HepG2 (cell line): ENCODE results near the gene LSM8. TPM values are rescaled to one million over a fixed set of nuclear protein-coding genes. Genes with fewer than 3 reads are reported as not detected.

ENCODE experiments used
- ATAC-seq: fragments of 200-7000 bp; cut with Tn5 transposase; 3 replicates; pipeline ENCODE4 v1.9.1; 2020; ENCODE audit warnings: mild to moderate bottlenecking, moderate library complexity
- BruUV-seq: library from RNA; stranded (reverse); fragments of 400-500 nt; replicated peaks from 2 replicates; lab custom pipeline; 2021; lab: Mats Ljungman, UMichigan
- CTCF ChIA-PET: fragments of 300-600 bp; formaldehyde crosslinking; extraction: SDS; loops from one replicate; lab custom pipeline; 2021; ENCODE audit warnings: low total read pairs, inconsistent platforms, low intra/inter-chr PET ratio; lab: Yijun Ruan, JAX
- POLR2A ChIA-PET: fragments of 350-600 bp; sonication (Branson Sonifier 250); formaldehyde crosslinking; loops from one replicate; lab custom pipeline; 2020; ENCODE audit warnings: antibody characterized with exemption, inconsistent platforms; lab: Yijun Ruan, JAX
- DNase-seq: peaks from one replicate; pipeline ENCODE4 v3.0.0-alpha.2; 2015; ENCODE audit warnings: low spot score
- FAIRE-seq: peaks from 3 replicates; lab custom pipeline; 2011; peaks lifted over from hg19 to GRCh38; lab: Jason Lieb, UNC
- H2AFZ ChIP-seq: one replicate; pipeline ENCODE4 v1.6.1; 2011; ENCODE audit warnings: low read length, inconsistent platforms
- H3K27ac ChIP-seq: fragments of 300-600 bp; 3 replicates; pipeline ENCODE4 v1.8.0; 2011; ENCODE audit warnings: mixed run types, mild to moderate bottlenecking, mixed read lengths, low read length, inconsistent platforms; ENCODE audit not compliant: insufficient read depth; ENCODE audit errors: extremely low read length
- H3K27me3 ChIP-seq, 2 experiments: fragments of 200-600 bp in 1 of 2; 2 replicates in 1 of 2; 3 replicates in 1 of 2; pipeline versions ENCODE4 v1.6.0 to v1.8.0; 2011; ENCODE audit warnings: low read length in 2 of 2, mild to moderate bottlenecking in 2 of 2, moderate library complexity in 2 of 2, inconsistent platforms in 1 of 2; ENCODE audit not compliant: insufficient read depth in 2 of 2, control insufficient read depth in 1 of 2
- H3K36me3 ChIP-seq, 2 experiments: fragments of 200-600 bp in 1 of 2; replicated peaks in 1 of 2; 2 replicates in 1 of 2; 3 replicates in 1 of 2; pipeline versions ENCODE4 v1.5.1 to v1.8.0; 2011; ENCODE audit warnings: low read length in 2 of 2, inconsistent platforms in 1 of 2; ENCODE audit not compliant: insufficient read depth in 2 of 2, control insufficient read depth in 1 of 2
- H3K4me1 ChIP-seq: 2 replicates; pipeline ENCODE4 v1.5.1; 2012; ENCODE audit warnings: low read length, inconsistent platforms; ENCODE audit not compliant: insufficient read depth
- H3K4me2 ChIP-seq: 2 replicates; pipeline ENCODE4 v1.6.0; 2011; ENCODE audit warnings: low read depth, low read length, inconsistent platforms
- H3K4me3 ChIP-seq, 3 experiments: fragments of 200-600 bp in 1 of 3; sonication (generic), shearing (Covaris generic) in 1 of 3; replicated peaks in 1 of 3; 2 replicates each; pipeline ENCODE4 v1.5.1; 2011 to 2016; ENCODE audit warnings: low read length in 3 of 3, inconsistent platforms in 2 of 3, low read depth in 2 of 3, mild to moderate bottlenecking in 2 of 3, control low read depth in 1 of 3, mixed read lengths in 1 of 3; ENCODE audit not compliant: insufficient read depth in 1 of 3
- H3K79me2 ChIP-seq: one replicate; pipeline ENCODE4 v1.6.1; 2011; ENCODE audit warnings: low read length, inconsistent platforms; ENCODE audit not compliant: insufficient read depth
- H3K9ac ChIP-seq: 2 replicates; pipeline ENCODE4 v1.6.0; 2011; ENCODE audit warnings: mild to moderate bottlenecking, low read depth, low read length, inconsistent platforms; ENCODE audit not compliant: insufficient read depth
- H3K9me3 ChIP-seq: 2 replicates; pipeline ENCODE4 v1.5.1; 2012; ENCODE audit warnings: mild to moderate bottlenecking, low read length
- H4K20me1 ChIP-seq: 2 replicates; pipeline ENCODE4 v1.6.0; 2011; ENCODE audit warnings: inconsistent platforms, mild to moderate bottlenecking, low read length, moderate library complexity; ENCODE audit not compliant: insufficient read depth
- AFF4 ChIP-seq: sonication (generic); formaldehyde crosslinking; IDR thresholded peaks from 2 replicates; pipeline ENCODE4 v1.4.0; 2020; ENCODE audit warnings: missing genetic modification reagents
- HINFP ChIP-seq: sonication (generic); formaldehyde crosslinking; IDR thresholded peaks from 2 replicates; pipeline ENCODE4 v1.4.0; 2020; ENCODE audit warnings: low read depth, mild to moderate bottlenecking, missing genetic modification reagents
- HNF4A ChIP-seq: sonication (generic); formaldehyde crosslinking; IDR thresholded peaks from 2 replicates; pipeline ENCODE4 v1.4.0; 2020; ENCODE audit warnings: missing genetic modification reagents
- LCORL ChIP-seq, 2 experiments: fragments of 450-650 bp in 1 of 2; sonication (generic) in 1 of 2; formaldehyde crosslinking in 1 of 2; IDR thresholded peaks; 2 replicates each; pipeline versions ENCODE4 v1.5.0 to v1.6.1; 2017 to 2020; ENCODE audit warnings: antibody characterized with exemption in 1 of 2, missing genetic modification reagents in 1 of 2
- MAFF ChIP-seq: IDR thresholded peaks from 2 replicates; pipeline ENCODE4 v1.6.1; 2011; ENCODE audit warnings: low read depth, low read length, improper control_type of control experiment
- POLR2A ChIP-seq, 2 experiments: IDR thresholded peaks; 2 replicates each; pipeline ENCODE4 v1.6.1; 2011; ENCODE audit warnings: low read depth in 2 of 2, low read length in 2 of 2, mild to moderate bottlenecking in 1 of 2, moderate library complexity in 1 of 2; ENCODE audit not compliant: insufficient read depth in 1 of 2
- RERE ChIP-seq: IDR thresholded peaks from 2 replicates; pipeline ENCODE4 v1.6.1; 2016; ENCODE audit warnings: low read depth, missing genetic modification reagents, missing compliant biosample characterization
- TBX2 ChIP-seq: sonication (generic); formaldehyde crosslinking; IDR thresholded peaks from 2 replicates; pipeline ENCODE4 v1.5.0; 2020; ENCODE audit warnings: missing genetic modification reagents, mild to moderate bottlenecking, borderline replicate concordance
- ZNF264 ChIP-seq: sonication (generic); formaldehyde crosslinking; IDR thresholded peaks from 2 replicates; pipeline ENCODE4 v1.4.0; 2020; ENCODE audit warnings: missing genetic modification reagents
- ZNF460 ChIP-seq: sonication (generic); formaldehyde crosslinking; IDR thresholded peaks from 2 replicates; pipeline ENCODE4 v1.5.1; 2020; ENCODE audit warnings: missing genetic modification reagents, mild to moderate bottlenecking, borderline replicate concordance
- WGBS: methylation state at CpG from one replicate; pipeline ENCODE4 v1.1.6; 2017; ENCODE audit warnings: low lambda C conversion rate; 5-methylcytosine and 5-hydroxymethylcytosine counted together
- in situ Hi-C: cut with HindIII; loops from 2 replicates; pipeline ENCODE4 v1.10.0; 2017; ENCODE audit warnings: low pct_unique_long_range_greater_than_20kb; ENCODE audit not compliant: extremely low pct_ligation_motif_present
- intact Hi-C: fragments of 100-400 bp; cut with micrococcal nuclease; formaldehyde crosslinking; loops from one replicate; pipeline ENCODE4 v1.10.0; 2022; ENCODE audit not compliant: unreplicated experiment
- polyA plus RNA-seq, 8 experiments: library from polyadenylated mRNA; depleted of rRNA in 3 of 8; stranded (reverse) in 7 of 8; unstranded in 1 of 8; fragments of >200 nt; fragmentation: Illumina TruSeq in 4 of 8; extraction: Trizol in 4 of 8; gene quantifications; 2 replicates each; pipeline versions ENCODE4 v1.2.1 to v1.2.3, GENCODE V29; 2011 to 2016; ENCODE audit warnings: low read depth in 4 of 8, missing spikeins in 1 of 8, mixed read lengths in 1 of 8; ENCODE audit not compliant: insufficient read depth in 1 of 8
- total RNA-seq, 5 experiments: library from RNA; depleted of rRNA; stranded (reverse); fragments of >200 nt; fragmentation: Illumina TruSeq; extraction: Trizol; gene quantifications; 2 replicates each; pipeline ENCODE4 v1.2.3, GENCODE V29; 2016; ENCODE audit warnings: low read depth in 1 of 5

Gene LSM8
- total and polyA plus RNA-seq, 2 of the 13 experiments (the other 11 are each of a cell fraction or from before 2014, with no cell fraction given), result 44.3 to 67.3 TPM

- no peak for FAIRE-seq
- TF ChIP-seq HNF4A (CRISPR knock-in tag) (no peak), ZNF264 (CRISPR knock-in tag) (no peak), MAFF (no peak), AFF4 (CRISPR knock-in tag) (no peak), LCORL (IDR thresholded peaks at IDR 0.05) (no peak), LCORL (CRISPR knock-in tag; IDR thresholded peaks at IDR 0.05) (no peak), TBX2 (CRISPR knock-in tag) (no peak), HINFP (CRISPR knock-in tag) (no peak), POLR2A (IDR thresholded peaks at IDR 0.05; ENCODE audit: insufficient read depth in 1 of 2, low read depth in 2 of 2, low read length in 2 of 2) (no peak), RERE (no peak), ZNF460 (CRISPR knock-in tag) (no peak)
These were observed 48.9 kb downstream of the LSM8 start for GRCh38 chr7:118232837-118233236.

More at GRCh38 chr7:118232837-118233236, 48.9 kb downstream of the LSM8 start:
- H3K9me3 ChIP-seq, result no peaks in the 10 kb centered on the region
- H3K9ac ChIP-seq, result no peak overlapping the region
- ChIA-PET POLR2A (no interaction called here), CTCF (no interaction called here)
- ATAC-seq (no peak), DNase-seq (no peak)
- BruUV-seq, result no TSS peak
- H3K79me2 ChIP-seq, result no peaks in the 10 kb centered on the region
- no peaks in the 10 kb centered on the region for H4K20me1 ChIP-seq
- in situ Hi-C loops, result no loop called here
- no peak overlapping the region for H3K27ac ChIP-seq
- H3K4me3 ChIP-seq, result no peak overlapping the region
- no peaks in the 10 kb centered on the region for H3K27me3 ChIP-seq
- H3K36me3 ChIP-seq, result no peaks in the 10 kb centered on the region
- no peak overlapping the region for H2AFZ ChIP-seq
- intact Hi-C loops, result no loop called here
- no peak overlapping the region for H3K4me2 ChIP-seq
- 0% methylated on average over 1 of the region's 1 CpG for WGBS
- H3K4me1 ChIP-seq, result no peaks in the 10 kb centered on the region
